ENCODE data around the gene TUBAL3.

The TUBAL3 gene

GRCh38 chr10:5404208-5405041 is at the start of gene TUBAL3:
Gene TUBAL3, minus strand, starts transcription at chr10:5404828. Its CDS starts 36 bp downstream, at chr10:5404792.
- no peak for DNase-seq

- no peak for DNase-seq
Measured at GRCh38 chr10:5453749-5454489, 49.3 kb upstream of the TUBAL3 start.

- DNase-seq, result no peak
Measured at GRCh38 chr10:5450605-5451384, 46.2 kb upstream of the TUBAL3 start.

- no peak for DNase-seq
Measured at GRCh38 chr10:5449823-5450222, 45.2 kb upstream of the TUBAL3 start.

DNA sequence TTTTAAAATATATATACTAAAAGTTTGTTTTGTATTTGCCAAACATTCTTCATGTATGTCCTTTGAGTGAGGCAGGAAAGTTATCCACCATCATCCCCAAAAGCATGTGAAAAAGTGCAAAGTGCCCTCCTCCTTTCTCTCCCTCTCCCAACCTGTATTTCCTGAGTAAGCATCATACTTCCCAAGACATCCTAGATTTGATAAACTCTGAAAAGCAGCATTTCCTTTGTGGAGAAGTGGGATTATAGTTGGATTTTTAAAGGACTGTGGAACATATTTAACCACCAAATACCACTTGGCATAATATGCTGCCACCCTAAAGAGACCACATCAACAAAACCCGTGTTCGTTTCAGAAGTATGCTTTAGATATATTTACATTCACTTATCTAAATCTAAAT is 44.6 kb upstream of the TUBAL3 start:
- no peak for DNase-seq

GRCh38 chr10:5448333-5449001 is 43.8 kb upstream of the TUBAL3 start:
- DNase-seq, result no peak

DNA sequence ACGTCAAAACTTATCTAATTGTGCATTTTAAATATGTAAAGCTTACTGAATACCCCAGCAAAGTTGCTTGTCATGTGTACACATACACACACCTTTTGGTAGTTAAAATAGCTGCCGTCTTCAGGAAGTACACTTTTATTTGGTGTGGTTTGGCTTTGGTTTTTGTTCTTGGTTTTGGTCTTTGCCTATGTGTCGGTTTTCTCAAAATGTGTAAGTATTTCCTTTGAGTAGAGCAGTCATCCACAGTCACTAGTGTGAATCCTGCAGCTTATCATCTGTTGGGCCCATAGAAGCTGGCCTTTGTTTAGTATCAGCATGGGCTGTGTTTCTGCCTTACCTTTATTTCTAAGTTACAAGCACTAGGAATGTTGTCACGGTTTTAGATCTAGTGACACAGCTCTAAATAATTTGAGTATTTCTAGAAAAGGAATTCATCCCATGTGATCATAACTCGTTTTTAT is 43.0 kb upstream of the TUBAL3 start:
- DNase-seq, result no peak

- DNase-seq, result no peak
Measured at GRCh38 chr10:5447056-5447455, 42.4 kb upstream of the TUBAL3 start.

DNA sequence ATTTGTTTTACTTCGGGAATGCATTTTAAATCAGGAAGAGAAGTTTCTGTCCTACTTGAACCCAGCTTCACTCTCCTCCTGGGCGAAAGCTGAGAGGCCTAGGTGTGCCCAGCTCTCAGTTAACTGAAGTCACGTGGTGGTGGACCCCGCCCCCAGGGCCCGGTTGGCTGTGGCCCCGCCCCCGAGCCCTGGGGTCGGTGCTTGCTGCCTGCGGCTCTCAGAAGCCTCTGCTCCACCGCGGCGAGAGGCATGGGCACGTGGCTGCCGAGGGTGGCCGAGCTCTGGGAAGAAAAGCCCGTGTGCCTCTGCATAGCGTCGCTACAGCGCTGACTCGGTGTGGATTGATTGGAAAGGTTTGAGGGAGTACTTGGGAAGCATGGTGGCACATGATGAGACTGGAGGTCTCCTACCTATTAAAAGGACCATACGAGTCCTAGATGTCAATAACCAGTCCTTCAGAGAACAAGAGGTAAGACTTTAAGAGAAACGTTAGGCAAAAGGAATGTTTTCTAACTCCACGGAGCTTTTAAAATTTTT is 41.8 kb upstream of the TUBAL3 start:
- DNase-seq, result peak; percentile 41

DNA sequence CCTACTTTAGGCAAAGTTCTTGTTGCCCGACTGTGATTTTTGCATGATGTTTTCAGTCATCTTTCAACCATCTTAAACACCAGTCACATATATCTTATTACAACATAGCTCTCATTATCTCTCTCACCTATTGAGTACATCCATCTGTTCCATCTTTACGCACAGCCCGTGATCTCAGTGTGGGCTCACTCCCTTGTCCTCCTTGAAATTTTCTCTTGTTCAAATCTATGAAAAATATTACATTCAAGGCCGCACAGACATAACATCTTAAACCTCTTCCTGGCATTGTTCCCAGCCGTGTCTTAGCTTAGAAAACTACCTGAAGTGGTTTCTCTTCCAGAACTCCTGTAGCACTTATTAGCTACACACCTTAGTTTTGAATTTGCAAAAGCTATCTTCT is 40.4 kb upstream of the TUBAL3 start:
- no peak for DNase-seq

DNA sequence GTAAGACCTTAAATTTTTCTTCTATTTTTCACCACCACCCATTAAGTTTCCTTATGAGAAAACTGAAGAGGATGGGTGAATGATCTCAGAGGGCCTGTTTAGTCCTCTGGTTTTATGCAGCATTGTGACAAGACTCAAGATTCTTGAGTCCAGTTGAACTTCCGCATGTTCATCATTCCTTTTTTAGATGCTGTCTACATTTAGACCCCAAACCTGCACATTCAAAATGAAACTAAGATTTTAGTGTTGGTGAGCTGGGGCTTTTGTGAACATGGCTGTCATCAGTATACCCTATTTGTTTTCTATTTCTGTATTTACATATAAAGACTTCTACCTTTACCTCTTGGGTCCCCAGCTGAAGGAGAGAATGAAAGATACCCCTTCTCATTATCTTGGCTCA is 38.8 kb upstream of the TUBAL3 start:
- DNase-seq, result no peak

DNA sequence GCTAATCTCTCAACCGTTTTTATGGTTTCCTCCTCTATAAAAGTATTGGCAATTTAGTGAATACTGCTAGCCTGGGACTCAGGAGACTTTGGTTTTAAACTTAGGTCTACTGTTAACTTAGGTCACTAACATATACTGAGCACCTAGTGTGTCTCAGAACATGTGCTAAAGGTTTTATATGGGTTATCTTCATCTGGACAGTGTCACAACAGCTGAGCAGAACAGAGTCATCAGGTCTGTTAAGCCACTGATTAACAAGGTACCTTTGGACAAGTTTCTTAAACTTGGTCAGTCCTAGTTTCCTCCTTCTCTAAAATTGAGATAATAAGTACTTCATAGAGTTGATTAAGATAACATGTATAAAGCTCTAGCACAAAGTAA is 38.4 kb upstream of the TUBAL3 start:
- no peak for DNase-seq

- no peak for DNase-seq
Measured at GRCh38 chr10:5442065-5442989, 37.7 kb upstream of the TUBAL3 start.

- DNase-seq, result no peak
Measured at GRCh38 chr10:5441106-5441505, 36.5 kb upstream of the TUBAL3 start.

GRCh38 chr10:5440206-5440605 is 35.6 kb upstream of the TUBAL3 start:
- DNase-seq, result no peak

- no peak for DNase-seq
Measured at GRCh38 chr10:5435328-5435727, 30.7 kb upstream of the TUBAL3 start.

GRCh38 chr10:5434017-5434753 is 29.6 kb upstream of the TUBAL3 start:
- DNase-seq, result no peak

- no peak for DNase-seq
Measured at GRCh38 chr10:5433182-5433581, 28.6 kb upstream of the TUBAL3 start.

GRCh38 chr10:5428133-5428532 is 23.5 kb upstream of the TUBAL3 start:
- no peak for DNase-seq

DNA sequence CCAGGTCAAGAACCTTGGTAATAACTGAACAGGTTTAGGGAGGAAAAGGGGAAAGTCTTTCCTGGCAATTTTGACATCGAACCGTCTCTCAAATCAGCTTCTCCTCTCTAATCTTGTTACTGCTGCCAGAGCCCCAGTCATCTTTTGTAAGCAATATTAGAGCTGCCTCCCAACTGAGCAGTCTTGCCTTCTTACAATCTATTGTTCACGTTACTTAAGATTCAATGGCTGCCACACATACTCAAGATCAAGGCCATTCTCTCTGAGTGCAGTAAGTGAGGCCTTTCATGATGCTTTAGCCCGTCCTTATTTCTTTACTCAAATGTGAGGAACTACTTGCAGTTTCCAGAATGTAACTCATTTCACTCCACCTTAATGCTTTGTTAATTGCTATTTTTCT is 20.1 kb upstream of the TUBAL3 start:
- no peak for DNase-seq

- DNase-seq, result no peak
Measured at GRCh38 chr10:5423771-5424170, 19.1 kb upstream of the TUBAL3 start.

All from T1000 (cell line).